KBM-7 (cell line): ENCODE data around the gene WDR73.
"Not testable (repeated sequence)": the region's sequence is repeated elsewhere in the genome, so short reads cannot be mapped to it uniquely, and the experiment has no call there.

ENCODE experiments used
- DNase-seq: peaks from one replicate; pipeline ENCODE4 v3.0.0-alpha.2; 2015
- in situ Hi-C: fragments of 300-500 bp; cut with MboI; formaldehyde crosslinking; loops from 2 replicates; pipeline ENCODE4 v1.14.3; 2020; ENCODE audit warnings: low sequenced_read_pairs, low pct_unique_long_range_greater_than_20kb, mixed read lengths

Gene WDR73

GRCh38 chr15:84658788-84659411, 4.8 kb upstream of the WDR73 start:
- DNase-seq, result no peak
- in situ Hi-C loops, result no loop called here

- in situ Hi-C loops, result no loop called here
- DNase-seq, result peak; percentile 96
Observed at GRCh38 chr15:84658080-84658787, 4.2 kb upstream of the WDR73 start, which contains the start of gene NMB. Gene NMB (minus strand): TSS chr15:84658199. CDS start chr15:84658152, 47 bp downstream.

DNA sequence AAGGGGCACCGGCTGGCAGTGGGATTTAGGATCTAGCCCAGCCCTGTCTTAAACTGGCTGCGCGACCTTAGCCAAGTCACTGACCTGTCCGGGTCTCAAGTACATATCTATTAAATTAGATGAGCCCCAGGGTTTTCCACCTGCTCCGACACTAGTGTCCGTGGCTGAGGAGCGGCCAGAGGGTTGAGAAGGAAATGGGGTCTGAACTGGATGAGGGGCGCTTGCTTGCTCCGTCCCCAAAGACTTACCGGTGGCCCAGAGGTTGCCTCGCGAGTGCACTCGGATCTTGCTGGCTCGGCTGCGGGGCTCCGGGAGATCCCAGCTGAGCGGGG, 3.6 kb upstream of the WDR73 start:
- no peak for DNase-seq
- in situ Hi-C loops, result no loop called here

GRCh38 chr15:84656972-84657371, 2.9 kb upstream of the WDR73 start:
- no peak for DNase-seq
- in situ Hi-C loops, result no loop called here

DNA sequence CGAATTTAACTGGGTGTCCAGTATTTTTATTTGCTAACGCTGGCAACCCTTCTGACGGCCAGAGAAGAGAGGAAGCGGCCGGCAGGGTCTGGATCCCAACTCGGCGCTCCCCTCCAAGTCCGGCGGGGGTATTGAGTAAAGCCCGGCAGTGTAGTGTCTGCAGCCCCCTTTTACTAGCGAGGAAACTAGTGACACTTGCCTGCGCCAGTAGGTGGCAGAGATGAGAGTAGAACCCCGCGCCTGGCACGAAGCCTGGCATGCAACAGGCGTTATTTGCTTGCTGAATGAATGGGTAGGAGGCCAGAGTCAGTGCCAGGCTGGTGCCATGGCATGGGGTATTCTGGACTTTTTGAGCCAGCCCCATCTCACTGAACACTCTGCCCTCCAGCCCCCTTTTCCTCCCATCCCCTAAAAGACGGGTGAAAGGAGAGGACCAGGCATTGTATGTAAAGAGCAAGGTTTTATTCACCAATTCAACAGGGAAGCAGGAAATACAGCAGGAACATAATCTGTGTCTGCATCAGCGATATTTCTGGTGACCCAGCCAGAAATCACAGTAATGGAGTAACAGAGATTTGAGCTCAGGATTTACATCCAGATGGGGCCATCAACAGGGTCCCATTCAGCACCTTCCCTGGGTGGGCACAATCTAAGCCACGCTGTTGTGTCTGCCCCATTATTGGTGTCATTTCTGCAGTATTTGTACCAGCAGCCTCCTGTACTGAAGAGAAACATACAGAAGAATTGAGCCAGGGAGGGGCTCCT, 788 bp upstream of the WDR73 start:
- peak; percentile 94 for DNase-seq
- in situ Hi-C loops, result no loop called here

DNA sequence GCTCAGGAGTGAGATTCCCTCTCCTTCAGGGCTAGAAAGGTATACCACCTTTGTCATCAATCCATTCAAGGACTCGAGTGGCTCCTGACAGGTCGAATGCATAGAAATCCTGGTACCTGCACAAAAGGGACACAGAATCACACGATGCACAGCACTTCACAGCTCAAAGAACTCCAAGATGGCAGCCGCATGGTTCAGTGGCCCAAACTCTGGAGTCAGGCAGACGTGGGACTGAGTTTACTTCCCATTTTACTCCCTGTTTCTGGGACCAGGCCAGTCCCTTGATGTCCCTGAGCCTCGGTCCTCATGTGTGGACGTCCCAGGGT, 536 bp downstream of the WDR73 start:
- in situ Hi-C loops, result no loop called here
- DNase-seq, result no peak

DNA sequence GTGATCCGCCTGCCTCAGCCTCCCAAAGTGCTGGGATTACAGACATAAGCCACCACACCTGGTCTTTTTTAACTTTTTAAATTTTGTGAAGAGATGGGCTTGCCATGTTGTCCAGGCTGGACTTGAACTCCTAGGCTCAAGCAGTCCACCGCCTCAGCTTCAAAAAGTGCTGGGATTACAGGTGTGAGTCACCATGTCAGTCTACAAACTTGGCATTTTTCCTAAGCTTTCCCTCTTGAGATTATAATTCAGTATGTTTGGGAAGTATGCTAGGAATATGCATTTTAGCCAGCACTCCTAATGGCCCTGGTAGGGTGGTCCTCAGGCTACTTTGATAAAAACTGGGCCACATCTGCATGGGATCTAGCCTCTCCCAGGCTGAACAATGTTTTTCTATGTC, 4.4 kb downstream of the WDR73 start:
- DNase-seq, result no peak
- in situ Hi-C loops, result no loop called here

DNA sequence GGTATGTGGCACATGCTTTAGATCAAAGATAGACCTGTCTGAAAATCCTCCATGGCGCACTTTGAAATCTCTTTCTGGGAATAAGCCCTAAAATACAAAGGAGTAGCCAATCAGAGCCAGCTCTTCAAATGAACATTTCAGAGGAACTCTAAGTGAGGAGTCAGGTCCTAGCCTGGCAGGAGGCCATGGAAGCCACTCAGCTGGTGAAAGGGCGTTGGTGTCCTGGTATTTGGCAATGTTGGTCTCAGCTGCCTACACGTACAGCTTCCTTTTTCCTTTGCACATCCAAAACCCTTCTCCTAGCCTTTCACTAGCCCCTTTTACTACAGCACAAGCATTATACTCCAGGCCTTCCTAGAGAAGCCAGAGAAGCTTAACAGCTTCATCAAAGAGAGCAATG, 5.5 kb downstream of the WDR73 start:
- in situ Hi-C loops, result no loop called here
- DNase-seq, result no peak

- in situ Hi-C loops, result no loop called here
- DNase-seq, result no peak
Observed at GRCh38 chr15:84647726-84648125, 6.4 kb downstream of the WDR73 start.

GRCh38 chr15:84645997-84646396, 8.1 kb downstream of the WDR73 start:
- DNase-seq, result no peak
- in situ Hi-C loops, result no loop called here

DNA sequence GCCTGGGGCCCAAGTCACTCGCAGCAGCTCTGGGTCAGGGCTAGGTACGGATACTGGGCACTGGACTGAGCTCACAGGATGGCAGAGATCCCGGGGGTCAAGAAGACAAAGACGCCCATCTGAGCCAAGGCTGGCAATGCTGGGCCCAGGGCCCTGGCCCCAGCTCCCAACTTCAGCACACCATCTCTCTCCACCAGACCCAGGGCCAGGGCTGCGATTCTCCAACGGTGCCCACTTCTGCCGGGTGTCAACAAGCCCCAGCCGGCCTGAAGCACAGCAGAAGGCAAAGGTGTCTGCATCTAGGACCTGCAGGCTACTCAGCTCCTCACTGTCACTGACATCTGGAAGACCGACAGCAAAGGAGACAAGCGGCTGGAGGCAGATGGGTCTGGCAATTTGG, 8.6 kb downstream of the WDR73 start:
- in situ Hi-C loops, result no loop called here
- DNase-seq, result no peak

DNA sequence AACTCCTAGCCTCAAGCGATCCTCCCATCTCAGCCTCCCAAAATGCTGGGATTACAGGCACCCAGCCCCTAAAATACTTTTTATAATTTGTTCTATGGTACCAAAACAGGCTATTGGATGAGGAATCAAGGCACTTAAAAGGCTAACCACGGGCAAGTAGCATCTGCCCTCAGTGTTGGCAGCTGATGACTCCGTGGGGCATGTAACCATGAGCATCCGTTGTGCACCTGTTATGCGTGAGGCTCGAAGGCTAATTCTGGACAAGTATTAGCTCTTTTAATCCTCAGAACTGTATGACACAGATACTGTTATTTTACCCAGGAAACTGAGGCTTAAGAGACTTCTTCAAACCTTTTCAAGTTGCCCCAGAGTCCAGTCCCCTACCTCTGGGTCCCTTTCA, 10.2 kb downstream of the WDR73 start:
- in situ Hi-C loops, result no loop called here
- DNase-seq, result no peak

GRCh38 chr15:84642640-84643039, 11.4 kb downstream of the WDR73 start:
- in situ Hi-C loops, DNase-seq: not testable (repeated sequence)

- in situ Hi-C loops, result not testable (repeated sequence)
Observed at GRCh38 chr15:84641871-84642270, 12.2 kb downstream of the WDR73 start.

GRCh38 chr15:84638103-84638502, 16.0 kb downstream of the WDR73 start:
- in situ Hi-C loops, result no loop called here
- peak; percentile 74 for DNase-seq

More at GRCh38 chr15:84641871-84642270, 12.2 kb downstream of the WDR73 start:
- DNase-seq, result not testable (repeated sequence)

DNA sequence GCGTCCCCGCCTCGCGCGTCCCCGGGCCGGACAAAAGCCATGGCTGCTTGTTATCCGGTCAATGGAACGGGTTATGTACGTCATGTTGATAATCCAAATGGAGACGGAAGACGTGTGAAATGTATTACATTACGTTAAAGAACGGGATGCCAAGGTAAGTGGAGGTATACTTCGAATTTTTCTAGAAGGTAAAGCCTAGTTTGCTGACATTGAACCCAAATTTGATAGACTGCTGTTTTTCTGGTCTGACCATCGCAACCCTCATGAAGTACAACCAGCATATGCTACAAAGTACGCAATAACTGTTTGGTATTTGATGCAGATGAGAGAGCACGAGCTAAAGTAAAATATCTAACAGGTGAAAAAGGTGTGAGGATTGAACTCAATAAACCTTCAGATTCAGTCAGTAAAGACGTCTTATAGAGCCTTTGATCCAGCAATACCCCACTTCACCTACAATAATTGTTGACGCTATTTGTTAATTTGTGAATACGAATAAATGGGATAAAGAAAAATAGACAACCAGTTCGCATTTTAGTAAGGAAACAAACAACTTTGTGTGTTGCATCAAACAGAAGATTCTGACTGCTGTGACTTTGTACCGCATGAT, 19.8 kb downstream of the WDR73 start:
- in situ Hi-C loops, result no loop called here
- DNase-seq, result no peak

DNA sequence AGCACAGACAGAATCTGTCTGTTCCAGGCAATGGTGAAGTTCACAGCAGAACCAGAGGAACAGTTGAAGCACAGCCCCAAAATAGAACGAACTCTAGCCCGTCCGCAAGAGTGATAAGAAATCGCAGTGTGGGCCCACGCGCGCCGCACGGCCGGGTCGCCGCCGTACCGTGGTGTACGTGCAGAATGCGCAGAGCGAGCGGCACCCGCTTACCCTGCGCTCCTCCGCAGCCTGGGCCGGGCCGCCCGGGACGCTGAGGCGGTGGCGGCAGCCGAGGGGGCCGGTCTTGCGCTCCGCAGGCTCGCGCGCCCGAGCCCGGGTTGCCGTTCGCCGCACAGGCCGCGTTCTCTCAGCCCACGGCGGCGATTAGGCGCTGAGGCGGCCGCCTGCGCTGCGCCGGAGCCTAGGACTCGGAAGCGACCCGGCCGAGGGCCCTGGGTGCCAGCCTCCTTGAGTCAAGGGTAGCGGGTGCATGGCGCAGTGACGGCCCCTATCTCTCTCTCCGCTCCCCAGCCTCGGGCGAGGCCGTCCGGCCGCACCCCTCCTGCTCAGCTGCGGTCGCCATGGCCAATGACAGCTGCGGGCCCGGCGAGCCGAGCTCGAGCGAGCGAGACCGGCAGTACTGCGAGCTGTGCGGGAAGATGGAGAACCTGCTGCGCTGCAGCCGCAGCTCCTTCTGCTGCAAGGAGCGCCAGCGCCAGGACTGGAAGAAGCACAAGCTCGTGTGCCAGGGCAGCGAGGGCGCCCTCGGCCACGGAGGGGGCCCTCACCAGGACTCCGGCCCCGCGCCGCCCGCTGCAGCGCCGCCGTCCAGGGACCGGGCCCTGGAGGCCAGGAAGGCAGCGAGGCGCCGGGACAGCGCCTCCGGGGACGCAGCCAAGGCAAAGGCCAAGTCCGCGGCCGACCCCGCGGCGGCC, 20.5 kb downstream of the WDR73 start:
- peak; percentile 88 for DNase-seq
- in situ Hi-C loops, result no loop called here

GRCh38 chr15:84631706-84632272, 22.3 kb downstream of the WDR73 start:
- DNase-seq, result no peak
- in situ Hi-C loops, result no loop called here

DNA sequence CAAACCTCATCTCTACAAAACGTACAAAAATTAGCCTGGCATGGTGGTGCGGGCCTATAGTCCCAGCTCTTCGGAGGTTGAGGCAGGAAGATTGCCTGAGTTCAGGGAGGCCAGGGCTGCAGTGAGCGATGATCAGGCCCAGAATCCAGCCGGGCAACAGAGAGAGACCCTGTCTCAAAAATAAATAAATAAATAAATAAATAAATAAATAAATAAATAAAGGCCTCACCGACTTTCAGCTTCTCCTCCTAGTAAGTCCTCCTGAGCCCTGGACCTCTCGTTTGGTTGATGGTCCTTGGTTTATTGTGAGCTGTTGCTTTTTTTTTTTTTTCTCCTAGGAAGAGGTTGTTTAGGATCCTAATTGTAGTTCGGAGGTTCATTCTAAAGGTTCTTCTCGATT, 25.1 kb downstream of the WDR73 start:
- in situ Hi-C loops, result no loop called here
- no peak for DNase-seq
